Smooth muscle cell (in vitro differentiated cells): ENCODE data around the gene PHYHD1. TPM values are rescaled to one million over a fixed set of nuclear protein-coding genes. Genes with fewer than 3 reads are reported as not detected.

Experiments
- DNase-seq: peaks from one replicate; lab custom pipeline; 2025; ENCODE audit not compliant: unreplicated experiment; lab: John Stamatoyannopoulos, UW
- H2AFZ ChIP-seq: fragments of 200-600 bp; sonication (generic); 2 replicates; pipeline ENCODE4 v1.6.0; 2016; ENCODE audit warnings: antibody characterized with exemption, low read depth, mild to moderate bottlenecking
- H3F3A ChIP-seq: fragments of 200-600 bp; sonication (generic); 2 replicates; pipeline ENCODE4 v1.6.0; 2017; ENCODE audit warnings: antibody characterized with exemption, low read depth
- H3K27ac ChIP-seq: fragments of 200-600 bp; sonication (generic); 2 replicates; pipeline ENCODE4 v1.5.1; 2016; ENCODE audit warnings: low read depth, mild to moderate bottlenecking
- H3K27me3 ChIP-seq: fragments of 200-600 bp; sonication (generic); 2 replicates; pipeline ENCODE4 v1.6.1; 2016; ENCODE audit warnings: low read depth, mild to moderate bottlenecking
- H3K36me3 ChIP-seq: fragments of 200-600 bp; sonication (generic); 2 replicates; pipeline ENCODE4 v1.5.1; 2016; ENCODE audit warnings: low read depth
- H3K4me1 ChIP-seq: fragments of 200-600 bp; sonication (generic); 2 replicates; pipeline ENCODE4 v1.5.1; 2016; ENCODE audit warnings: low read depth
- H3K4me2 ChIP-seq: fragments of 200-600 bp; sonication (generic); 2 replicates; pipeline ENCODE4 v1.6.0; 2016; ENCODE audit warnings: mild to moderate bottlenecking
- H3K4me3 ChIP-seq: fragments of 200-600 bp; sonication (generic); 2 replicates; pipeline ENCODE4 v1.5.1; 2016; ENCODE audit warnings: mild to moderate bottlenecking
- H3K79me2 ChIP-seq: fragments of 200-600 bp; sonication (generic); 2 replicates; pipeline ENCODE4 v1.6.0; 2016; ENCODE audit warnings: low read depth, mild to moderate bottlenecking
- H3K9ac ChIP-seq: fragments of 200-600 bp; sonication (generic); 2 replicates; pipeline ENCODE4 v1.6.0; 2016; ENCODE audit warnings: low read depth
- H3K9me3 ChIP-seq: fragments of 200-600 bp; sonication (generic); replicated peaks from 2 replicates; pipeline ENCODE4 v1.5.1; 2016; ENCODE audit warnings: low read depth
- H4K20me1 ChIP-seq: fragments of 200-600 bp; sonication (generic); 2 replicates; pipeline ENCODE4 v1.6.0; 2016; ENCODE audit warnings: low read depth
- WGBS: methylation state at CpG from one replicate; pipeline ENCODE4 v1.1.7; 2016; ENCODE audit warnings: low lambda C conversion rate; 5-methylcytosine and 5-hydroxymethylcytosine counted together
- polyA plus RNA-seq: library from polyadenylated mRNA; unstranded; fragments of >200 nt; fragmentation: Nextera tagmentation; extraction: Ambion mirVana; gene quantifications from 2 replicates; pipeline ENCODE4 v1.2.1, GENCODE V29; 2016
- total RNA-seq: library from RNA; depleted of rRNA; stranded (reverse); fragments of >200 nt; gene quantifications from 2 replicates; pipeline ENCODE4 v1.2.3, GENCODE V29; 2014
- TF ChIP-seq, protein P1 (sequence below): fragments of 200-600 bp; sonication (generic); IDR thresholded peaks from 2 replicates; pipeline ENCODE4 v1.5.1; 2017; ENCODE audit warnings: borderline replicate concordance, mild to moderate bottlenecking, antibody characterized with exemption; ENCODE audit not compliant: insufficient read depth, poor library complexity, severe bottlenecking

Gene PHYHD1
- total RNA-seq (7.3 and 17.3 TPM in 2 replicates), polyA plus RNA-seq (30.5 and 37.6 TPM in 2 replicates)

DNA sequence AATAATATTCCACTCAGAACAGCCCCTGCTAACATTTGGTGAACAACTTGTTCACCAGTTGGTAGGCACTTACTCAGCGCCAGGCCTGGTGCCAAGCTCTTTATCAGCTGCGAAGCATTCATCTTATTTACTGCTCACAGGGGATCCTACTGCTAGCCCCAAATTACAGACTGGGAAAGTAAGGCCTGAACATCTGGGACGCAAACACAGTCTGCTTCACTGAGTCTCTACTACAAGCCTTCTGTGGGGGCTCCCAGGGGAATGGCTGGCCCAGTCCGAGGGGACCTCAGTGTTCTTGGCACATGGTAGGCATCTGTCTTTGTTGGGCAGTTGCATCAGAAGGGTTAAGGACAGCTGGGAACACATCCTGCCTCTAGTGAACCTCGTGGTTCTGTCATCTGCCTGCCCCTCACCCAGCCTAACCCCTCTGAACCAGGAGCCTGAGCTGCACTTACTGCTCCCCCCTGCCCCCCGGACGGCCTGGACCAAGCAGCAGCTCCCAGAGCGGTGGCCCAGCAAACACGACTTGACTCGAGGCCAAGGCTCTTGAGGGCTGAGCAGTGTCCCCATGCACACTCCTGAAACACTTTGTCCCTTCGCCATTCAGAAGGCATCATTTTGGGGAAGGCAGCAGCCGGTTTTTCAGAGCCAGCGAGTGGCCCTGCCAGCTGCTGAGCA is at the start of gene PHYHD1:
PHYHD1 (plus strand) TSS at position 602 of the 678 bp plus-strand sequence. CDS start 1,342 bp downstream, outside the sequence.
- Histone ChIP-seq H3K27ac (peak within 1 kb of the TSS; percentile 70), H2AFZ (no peak within 1 kb of the TSS), H3K9ac (no peak within 1 kb of the TSS), H3K4me1 (peaks cover 10% of the 10 kb centered on the region), H3K79me2 (peaks cover 5% of the 10 kb centered on the region), H3K36me3 (no peaks in the 10 kb centered on the region), H3K27me3 (no peaks in the 10 kb centered on the region), H4K20me1 (no peaks in the 10 kb centered on the region), H3F3A (peaks cover 4% of the 10 kb centered on the region), H3K9me3 (no peaks in the 10 kb centered on the region), H3K4me3 (peak within 1 kb of the TSS; percentile 55), H3K4me2 (peak within 1 kb of the TSS; percentile 87)
- WGBS, result 58% methylated on average over 13 of the region's 13 CpGs
- DNase-seq, result no peak
- TF ChIP-seq, protein P1, sequence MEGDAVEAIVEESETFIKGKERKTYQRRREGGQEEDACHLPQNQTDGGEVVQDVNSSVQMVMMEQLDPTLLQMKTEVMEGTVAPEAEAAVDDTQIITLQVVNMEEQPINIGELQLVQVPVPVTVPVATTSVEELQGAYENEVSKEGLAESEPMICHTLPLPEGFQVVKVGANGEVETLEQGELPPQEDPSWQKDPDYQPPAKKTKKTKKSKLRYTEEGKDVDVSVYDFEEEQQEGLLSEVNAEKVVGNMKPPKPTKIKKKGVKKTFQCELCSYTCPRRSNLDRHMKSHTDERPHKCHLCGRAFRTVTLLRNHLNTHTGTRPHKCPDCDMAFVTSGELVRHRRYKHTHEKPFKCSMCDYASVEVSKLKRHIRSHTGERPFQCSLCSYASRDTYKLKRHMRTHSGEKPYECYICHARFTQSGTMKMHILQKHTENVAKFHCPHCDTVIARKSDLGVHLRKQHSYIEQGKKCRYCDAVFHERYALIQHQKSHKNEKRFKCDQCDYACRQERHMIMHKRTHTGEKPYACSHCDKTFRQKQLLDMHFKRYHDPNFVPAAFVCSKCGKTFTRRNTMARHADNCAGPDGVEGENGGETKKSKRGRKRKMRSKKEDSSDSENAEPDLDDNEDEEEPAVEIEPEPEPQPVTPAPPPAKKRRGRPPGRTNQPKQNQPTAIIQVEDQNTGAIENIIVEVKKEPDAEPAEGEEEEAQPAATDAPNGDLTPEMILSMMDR, result no peak

DNA sequence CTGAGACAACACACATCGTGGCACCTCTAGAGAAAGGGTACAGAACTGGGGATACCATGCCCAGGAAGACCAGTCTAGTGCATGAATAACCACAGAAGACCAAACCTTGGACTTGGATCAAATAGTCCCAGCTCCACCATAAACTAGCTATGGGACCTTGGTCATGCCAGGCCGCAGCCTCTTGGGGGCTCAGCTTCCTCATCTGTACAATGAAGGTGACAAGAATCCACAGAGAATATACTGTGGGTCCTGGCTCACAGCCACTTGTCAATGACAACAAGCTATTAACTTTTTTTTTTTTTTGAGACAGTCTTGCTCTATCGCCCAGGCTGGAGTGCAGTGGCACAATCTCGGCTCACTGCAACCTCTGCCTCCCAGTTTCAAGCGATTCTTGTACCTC is 42.9 kb upstream of the PHYHD1 start:
- no peak overlapping the region for H2AFZ ChIP-seq
- H3K4me3 ChIP-seq, result no peak overlapping the region
- DNase-seq, result no peak
- peaks cover 3% of the 10 kb centered on the region for H3F3A ChIP-seq
- H3K79me2 ChIP-seq, result peaks cover 15% of the 10 kb centered on the region
- 95% methylated on average over 5 of the region's 5 CpGs for WGBS
- peaks cover 4% of the 10 kb centered on the region for H4K20me1 ChIP-seq
- H3K4me2 ChIP-seq, result no peak overlapping the region
- TF ChIP-seq, protein P1, result no peak
- H3K27ac ChIP-seq, result no peak overlapping the region
- no peaks in the 10 kb centered on the region for H3K36me3 ChIP-seq
- H3K27me3 ChIP-seq, result no peaks in the 10 kb centered on the region
- H3K9me3 ChIP-seq, result no peaks in the 10 kb centered on the region
- H3K4me1 ChIP-seq, result peaks cover 5% of the 10 kb centered on the region
- no peak overlapping the region for H3K9ac ChIP-seq

DNA sequence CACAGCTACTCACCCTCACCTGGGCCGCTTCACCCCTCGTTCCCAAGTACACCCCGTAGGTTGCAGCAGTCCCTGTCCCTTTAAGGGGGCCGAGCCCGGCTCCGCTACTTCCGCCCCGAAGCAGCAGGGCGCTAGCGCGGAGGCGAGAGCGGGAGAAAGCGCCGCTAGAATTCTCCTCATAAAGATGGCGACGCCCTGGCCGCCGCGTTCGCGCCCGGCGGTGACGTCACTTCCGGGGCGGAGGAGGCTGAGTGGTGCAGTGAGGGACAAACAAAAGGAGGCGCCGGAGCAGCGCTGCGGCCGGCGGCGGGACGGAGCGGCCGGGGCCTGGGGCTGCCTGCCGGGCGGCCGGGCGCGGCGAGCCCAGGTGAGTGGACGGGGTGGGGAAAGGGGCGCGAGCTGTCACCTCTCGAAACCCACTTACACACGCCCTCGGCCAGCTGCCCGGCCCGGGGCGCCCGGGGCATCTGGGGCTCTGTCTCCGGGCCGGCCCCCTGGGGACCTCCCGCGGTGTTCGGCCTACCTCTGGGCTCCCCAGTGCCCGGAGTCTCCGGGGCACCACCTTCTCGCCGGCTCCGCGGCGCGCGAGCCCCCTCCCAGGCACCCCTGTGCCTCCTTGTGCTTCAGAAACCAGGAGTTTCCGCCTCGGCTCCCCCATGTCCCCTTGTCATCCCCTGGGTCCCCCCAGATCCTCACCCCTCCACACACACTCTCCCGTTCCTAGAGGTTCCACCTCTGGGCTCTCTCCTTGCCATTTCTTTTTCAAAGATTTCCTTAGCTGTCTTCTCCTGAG is 38.7 kb upstream of the PHYHD1 start, which contains the start of the genes KYAT1 and LRRC8A:
KYAT1 (minus strand) TSS at position 67 of the 793 bp plus-strand sequence. CDS start 36,545 bp downstream, outside the sequence.
LRRC8A (plus strand) TSS at position 250 of the 793 bp plus-strand sequence. CDS start 25,032 bp downstream, outside the sequence.
- peaks cover 46% of the 10 kb centered on the region for H4K20me1 ChIP-seq
- H3K4me2 ChIP-seq, result peak within 1 kb of the TSS; percentile 95
- peaks cover 13% of the 10 kb centered on the region for H3K4me1 ChIP-seq
- peaks cover 57% of the 10 kb centered on the region for H3K79me2 ChIP-seq
- H3F3A ChIP-seq, result peaks cover 3% of the 10 kb centered on the region
- TF ChIP-seq, protein P1, result no peak
- peak within 1 kb of the TSS; percentile 83 for H3K27ac ChIP-seq
- DNase-seq, result peak; percentile 88
- H2AFZ ChIP-seq, result peak within 1 kb of the TSS; percentile 79
- H3K4me3 ChIP-seq, result peak within 1 kb of the TSS; percentile 77
- peak within 1 kb of the TSS; percentile 93 for H3K9ac ChIP-seq
- no peaks in the 10 kb centered on the region for H3K27me3 ChIP-seq
- no peaks in the 10 kb centered on the region for H3K9me3 ChIP-seq
- WGBS, result under 1% methylated on average over 44 of the region's 70 CpGs
- no peaks in the 10 kb centered on the region for H3K36me3 ChIP-seq
